ENCODE measurements around the gene CIBAR2.

DNA sequence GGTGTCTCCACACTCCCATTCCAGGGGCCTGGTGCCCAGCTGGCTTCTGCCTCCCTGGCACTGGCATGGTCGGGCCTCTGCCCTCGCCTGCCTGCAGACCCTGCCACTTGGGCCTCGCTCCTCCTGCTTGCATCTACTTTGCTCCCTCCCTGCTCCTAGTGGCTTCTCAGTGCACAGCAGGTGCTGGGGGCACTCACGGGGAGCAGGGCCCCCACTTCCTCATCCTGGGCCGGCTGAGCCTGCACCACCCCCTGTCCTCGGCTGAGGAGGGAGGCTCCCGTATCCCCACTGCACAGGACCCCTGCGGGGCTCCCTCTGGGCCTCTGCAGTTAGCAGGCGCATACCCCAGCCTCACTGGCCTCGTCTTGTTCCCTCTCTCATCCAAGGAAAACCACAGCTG is 35.2 kb downstream of the CIBAR2 start:
- TF ChIP-seq, protein P1, sequence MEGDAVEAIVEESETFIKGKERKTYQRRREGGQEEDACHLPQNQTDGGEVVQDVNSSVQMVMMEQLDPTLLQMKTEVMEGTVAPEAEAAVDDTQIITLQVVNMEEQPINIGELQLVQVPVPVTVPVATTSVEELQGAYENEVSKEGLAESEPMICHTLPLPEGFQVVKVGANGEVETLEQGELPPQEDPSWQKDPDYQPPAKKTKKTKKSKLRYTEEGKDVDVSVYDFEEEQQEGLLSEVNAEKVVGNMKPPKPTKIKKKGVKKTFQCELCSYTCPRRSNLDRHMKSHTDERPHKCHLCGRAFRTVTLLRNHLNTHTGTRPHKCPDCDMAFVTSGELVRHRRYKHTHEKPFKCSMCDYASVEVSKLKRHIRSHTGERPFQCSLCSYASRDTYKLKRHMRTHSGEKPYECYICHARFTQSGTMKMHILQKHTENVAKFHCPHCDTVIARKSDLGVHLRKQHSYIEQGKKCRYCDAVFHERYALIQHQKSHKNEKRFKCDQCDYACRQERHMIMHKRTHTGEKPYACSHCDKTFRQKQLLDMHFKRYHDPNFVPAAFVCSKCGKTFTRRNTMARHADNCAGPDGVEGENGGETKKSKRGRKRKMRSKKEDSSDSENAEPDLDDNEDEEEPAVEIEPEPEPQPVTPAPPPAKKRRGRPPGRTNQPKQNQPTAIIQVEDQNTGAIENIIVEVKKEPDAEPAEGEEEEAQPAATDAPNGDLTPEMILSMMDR (conservative IDR thresholded peaks at IDR 0.05 in 1 of 2, IDR thresholded peaks at IDR 0.05 in 1 of 2; ENCODE audit: low read depth in 1 of 2, low read length in 2 of 2): no peak
- TF ChIP-seq EZH2 (IDR thresholded peaks at IDR 0.05; ENCODE audit: low read length, missing control alignments): no peak

Data from fibroblast of lung (primary cell).